WTC11 (cell line): ENCODE results near the gene PTPRH.
"Not testable (repeated sequence)": the region's sequence is repeated elsewhere in the genome, so short reads cannot be mapped to it uniquely, and the experiment has no call there.

Source experiments
- ATF1 ChIP-seq: sonication (generic); formaldehyde crosslinking; IDR thresholded peaks from 2 replicates; pipeline ENCODE4 v1.8.1; 2023; ENCODE audit warnings: mild to moderate bottlenecking, moderate library complexity, missing genetic modification reagents
- CTCF ChIP-seq: fragments of 200-600 bp; IDR thresholded peaks from 2 replicates; pipeline ENCODE4 v1.8.0; 2022; ENCODE audit warnings: antibody characterized with exemption
- IRF2 ChIP-seq: sonication (generic); formaldehyde crosslinking; IDR thresholded peaks from 2 replicates; pipeline ENCODE4 v1.8.0; 2022; ENCODE audit warnings: low read depth, missing genetic modification reagents, borderline replicate concordance
- MAX ChIP-seq: sonication (generic); formaldehyde crosslinking; IDR thresholded peaks from 2 replicates; pipeline ENCODE4 v1.8.0; 2022; ENCODE audit warnings: mild to moderate bottlenecking, missing genetic modification reagents
- NFYB ChIP-seq: sonication (generic); formaldehyde crosslinking; conservative IDR thresholded peaks from 2 replicates; pipeline ENCODE4 v1.8.0; 2022; ENCODE audit warnings: low read depth, missing genetic modification reagents
- SMAD3 ChIP-seq: sonication (generic); formaldehyde crosslinking; IDR thresholded peaks from 2 replicates; pipeline ENCODE4 v1.8.0; 2022; ENCODE audit warnings: missing genetic modification reagents, mild to moderate bottlenecking, borderline replicate concordance
- ZNF396 ChIP-seq: fragments of 250-450 bp; sonication (Bioruptor Pico); IDR thresholded peaks from 2 replicates; pipeline ENCODE4 v1.8.0; 2021; ENCODE audit warnings: mild to moderate bottlenecking, moderate library complexity, borderline replicate concordance
- ZSCAN18 ChIP-seq: fragments of 250-450 bp; sonication (Bioruptor Pico); IDR thresholded peaks from 2 replicates; pipeline ENCODE4 v2.1.2; 2022; ENCODE audit warnings: mild to moderate bottlenecking, moderate library complexity

- not testable (repeated sequence) for TF ChIP-seq ZNF396 (CRISPR knock-in tag); IRF2 (CRISPR knock-in tag); CTCF; ATF1 (CRISPR knock-in tag); MAX (CRISPR knock-in tag); ZSCAN18 (CRISPR knock-in tag); NFYB (CRISPR knock-in tag); SMAD3 (CRISPR knock-in tag)
Measured at GRCh38 chr19:55172318-55172717, 37.0 kb downstream of the PTPRH start.
